HepG2 (cell line): ENCODE data around the gene CD2AP. TPM values are rescaled to one million over a fixed set of nuclear protein-coding genes. Genes with fewer than 3 reads are reported as not detected.

Source experiments
- ATAC-seq: fragments of 200-7000 bp; cut with Tn5 transposase; 3 replicates; pipeline ENCODE4 v1.9.1; 2020; ENCODE audit warnings: mild to moderate bottlenecking, moderate library complexity
- BruUV-seq: library from RNA; stranded (reverse); fragments of 400-500 nt; replicated peaks from 2 replicates; lab custom pipeline; 2021; lab: Mats Ljungman, UMichigan
- CTCF ChIA-PET: fragments of 300-600 bp; formaldehyde crosslinking; extraction: SDS; loops from one replicate; lab custom pipeline; 2021; ENCODE audit warnings: low total read pairs, inconsistent platforms, low intra/inter-chr PET ratio; lab: Yijun Ruan, JAX
- POLR2A ChIA-PET: fragments of 350-600 bp; sonication (Branson Sonifier 250); formaldehyde crosslinking; loops from one replicate; lab custom pipeline; 2020; ENCODE audit warnings: antibody characterized with exemption, inconsistent platforms; lab: Yijun Ruan, JAX
- DNase-seq: peaks from one replicate; pipeline ENCODE4 v3.0.0-alpha.2; 2015; ENCODE audit warnings: low spot score
- FAIRE-seq: peaks from 3 replicates; lab custom pipeline; 2011; peaks lifted over from hg19 to GRCh38; lab: Jason Lieb, UNC
- H2AFZ ChIP-seq: one replicate; pipeline ENCODE4 v1.6.1; 2011; ENCODE audit warnings: low read length, inconsistent platforms
- H3K27ac ChIP-seq: fragments of 300-600 bp; 3 replicates; pipeline ENCODE4 v1.8.0; 2011; ENCODE audit warnings: mixed run types, mild to moderate bottlenecking, mixed read lengths, low read length, inconsistent platforms; ENCODE audit not compliant: insufficient read depth; ENCODE audit errors: extremely low read length
- H3K27me3 ChIP-seq, 2 experiments: fragments of 200-600 bp in 1 of 2; 2 replicates in 1 of 2; 3 replicates in 1 of 2; pipeline versions ENCODE4 v1.6.0 to v1.8.0; 2011; ENCODE audit warnings: low read length in 2 of 2, mild to moderate bottlenecking in 2 of 2, moderate library complexity in 2 of 2, inconsistent platforms in 1 of 2; ENCODE audit not compliant: insufficient read depth in 2 of 2, control insufficient read depth in 1 of 2
- H3K36me3 ChIP-seq, 2 experiments: fragments of 200-600 bp in 1 of 2; replicated peaks in 1 of 2; 2 replicates in 1 of 2; 3 replicates in 1 of 2; pipeline versions ENCODE4 v1.5.1 to v1.8.0; 2011; ENCODE audit warnings: low read length in 2 of 2, inconsistent platforms in 1 of 2; ENCODE audit not compliant: insufficient read depth in 2 of 2, control insufficient read depth in 1 of 2
- H3K4me1 ChIP-seq: 2 replicates; pipeline ENCODE4 v1.5.1; 2012; ENCODE audit warnings: low read length, inconsistent platforms; ENCODE audit not compliant: insufficient read depth
- H3K4me2 ChIP-seq: 2 replicates; pipeline ENCODE4 v1.6.0; 2011; ENCODE audit warnings: low read depth, low read length, inconsistent platforms
- H3K4me3 ChIP-seq, 3 experiments: fragments of 200-600 bp in 1 of 3; sonication (generic), shearing (Covaris generic) in 1 of 3; replicated peaks in 1 of 3; 2 replicates each; pipeline ENCODE4 v1.5.1; 2011 to 2016; ENCODE audit warnings: low read length in 3 of 3, inconsistent platforms in 2 of 3, low read depth in 2 of 3, mild to moderate bottlenecking in 2 of 3, control low read depth in 1 of 3, mixed read lengths in 1 of 3; ENCODE audit not compliant: insufficient read depth in 1 of 3
- H3K79me2 ChIP-seq: one replicate; pipeline ENCODE4 v1.6.1; 2011; ENCODE audit warnings: low read length, inconsistent platforms; ENCODE audit not compliant: insufficient read depth
- H3K9ac ChIP-seq: 2 replicates; pipeline ENCODE4 v1.6.0; 2011; ENCODE audit warnings: mild to moderate bottlenecking, low read depth, low read length, inconsistent platforms; ENCODE audit not compliant: insufficient read depth
- H3K9me3 ChIP-seq: 2 replicates; pipeline ENCODE4 v1.5.1; 2012; ENCODE audit warnings: mild to moderate bottlenecking, low read length
- H4K20me1 ChIP-seq: 2 replicates; pipeline ENCODE4 v1.6.0; 2011; ENCODE audit warnings: inconsistent platforms, mild to moderate bottlenecking, low read length, moderate library complexity; ENCODE audit not compliant: insufficient read depth
- ADNP ChIP-seq: sonication (generic); formaldehyde crosslinking; IDR thresholded peaks from 2 replicates; pipeline ENCODE4 v1.4.0; 2020; ENCODE audit warnings: missing genetic modification reagents
- ATF7-NPFF ChIP-seq: sonication (generic); formaldehyde crosslinking; IDR thresholded peaks from 2 replicates; pipeline ENCODE4 v1.8.1; 2023; ENCODE audit warnings: mild to moderate bottlenecking, low read depth, missing genetic modification reagents, moderate library complexity
- BCL6 ChIP-seq: IDR thresholded peaks from 2 replicates; pipeline ENCODE4 v1.6.1; 2016; ENCODE audit warnings: missing genetic modification reagents, missing compliant biosample characterization
- CREM ChIP-seq, 2 experiments: sonication (generic) in 1 of 2; formaldehyde crosslinking in 1 of 2; IDR thresholded peaks; 2 replicates each; pipeline versions ENCODE4 v1.4.0 to v1.6.1; 2016 to 2020; ENCODE audit warnings: antibody characterized with exemption in 1 of 2, mild to moderate bottlenecking in 1 of 2, missing genetic modification reagents in 1 of 2
- ELF1 ChIP-seq: sonication (generic); formaldehyde crosslinking; IDR thresholded peaks from 2 replicates; pipeline ENCODE4 v1.4.0; 2020; ENCODE audit warnings: missing genetic modification reagents
- HNRNPL ChIP-seq: fragments of 200-400 bp; formaldehyde crosslinking; IDR thresholded peaks from 2 replicates; pipeline ENCODE4 v1.6.1; 2017; ENCODE audit warnings: mild to moderate bottlenecking, low read depth, low read length
- NR2F1 ChIP-seq, 2 experiments: fragments of 450-650 bp in 1 of 2; formaldehyde crosslinking in 1 of 2; IDR thresholded peaks; 2 replicates each; pipeline versions ENCODE4 v1.5.0 to v1.6.1; 2016 to 2020; ENCODE audit warnings: mild to moderate bottlenecking in 1 of 2, missing compliant biosample characterization in 1 of 2, missing genetic modification reagents in 1 of 2, moderate library complexity in 1 of 2
- NR2F6 ChIP-seq, 2 experiments: IDR thresholded peaks; 2 replicates each; pipeline ENCODE4 v1.6.1; 2016; ENCODE audit warnings: antibody characterized with exemption in 1 of 2, mild to moderate bottlenecking in 1 of 2
- ZMYM4 ChIP-seq: sonication (generic); formaldehyde crosslinking; IDR thresholded peaks from 2 replicates; pipeline ENCODE4 v1.8.1; 2023; ENCODE audit warnings: mild to moderate bottlenecking, missing genetic modification reagents
- ZNF3 ChIP-seq: IDR thresholded peaks from 2 replicates; pipeline ENCODE4 v1.7.0; 2017; ENCODE audit warnings: inconsistent platforms
- ZSCAN25 ChIP-seq: sonication (generic); formaldehyde crosslinking; IDR thresholded peaks from 2 replicates; pipeline ENCODE4 v1.8.0; 2022; ENCODE audit warnings: mild to moderate bottlenecking, missing genetic modification reagents
- WGBS: methylation state at CpG from one replicate; pipeline ENCODE4 v1.1.6; 2017; ENCODE audit warnings: low lambda C conversion rate; 5-methylcytosine and 5-hydroxymethylcytosine counted together
- in situ Hi-C: cut with HindIII; loops from 2 replicates; pipeline ENCODE4 v1.10.0; 2017; ENCODE audit warnings: low pct_unique_long_range_greater_than_20kb; ENCODE audit not compliant: extremely low pct_ligation_motif_present
- intact Hi-C: fragments of 100-400 bp; cut with micrococcal nuclease; formaldehyde crosslinking; loops from one replicate; pipeline ENCODE4 v1.10.0; 2022; ENCODE audit not compliant: unreplicated experiment
- polyA plus RNA-seq, 8 experiments: library from polyadenylated mRNA; depleted of rRNA in 3 of 8; stranded (reverse) in 7 of 8; unstranded in 1 of 8; fragments of >200 nt; fragmentation: Illumina TruSeq in 4 of 8; extraction: Trizol in 4 of 8; gene quantifications; 2 replicates each; pipeline versions ENCODE4 v1.2.1 to v1.2.3, GENCODE V29; 2011 to 2016; ENCODE audit warnings: low read depth in 4 of 8, missing spikeins in 1 of 8, mixed read lengths in 1 of 8; ENCODE audit not compliant: insufficient read depth in 1 of 8
- total RNA-seq, 5 experiments: library from RNA; depleted of rRNA; stranded (reverse); fragments of >200 nt; fragmentation: Illumina TruSeq; extraction: Trizol; gene quantifications; 2 replicates each; pipeline ENCODE4 v1.2.3, GENCODE V29; 2016; ENCODE audit warnings: low read depth in 1 of 5
- TF ChIP-seq, protein P1 (sequence below), 2 experiments: sonication (generic) in 1 of 2; formaldehyde crosslinking in 1 of 2; IDR thresholded peaks; 2 replicates each; pipeline versions ENCODE4 v1.5.1 to v1.6.1; 2011 to 2020; ENCODE audit warnings: borderline replicate concordance in 1 of 2, low read depth in 1 of 2, low read length in 1 of 2, mild to moderate bottlenecking in 1 of 2, missing genetic modification reagents in 1 of 2, moderate library complexity in 1 of 2
- TF ChIP-seq, protein P2 (sequence below): sonication (generic); formaldehyde crosslinking; IDR thresholded peaks from 2 replicates; pipeline ENCODE4 v1.9.0; 2021; ENCODE audit warnings: missing genetic modification reagents, borderline replicate concordance

The CD2AP gene
- total and polyA plus RNA-seq, 2 of the 13 experiments (the other 11 are each of a cell fraction or from before 2014, with no cell fraction given), result 8.6 to 31.9 TPM

DNA sequence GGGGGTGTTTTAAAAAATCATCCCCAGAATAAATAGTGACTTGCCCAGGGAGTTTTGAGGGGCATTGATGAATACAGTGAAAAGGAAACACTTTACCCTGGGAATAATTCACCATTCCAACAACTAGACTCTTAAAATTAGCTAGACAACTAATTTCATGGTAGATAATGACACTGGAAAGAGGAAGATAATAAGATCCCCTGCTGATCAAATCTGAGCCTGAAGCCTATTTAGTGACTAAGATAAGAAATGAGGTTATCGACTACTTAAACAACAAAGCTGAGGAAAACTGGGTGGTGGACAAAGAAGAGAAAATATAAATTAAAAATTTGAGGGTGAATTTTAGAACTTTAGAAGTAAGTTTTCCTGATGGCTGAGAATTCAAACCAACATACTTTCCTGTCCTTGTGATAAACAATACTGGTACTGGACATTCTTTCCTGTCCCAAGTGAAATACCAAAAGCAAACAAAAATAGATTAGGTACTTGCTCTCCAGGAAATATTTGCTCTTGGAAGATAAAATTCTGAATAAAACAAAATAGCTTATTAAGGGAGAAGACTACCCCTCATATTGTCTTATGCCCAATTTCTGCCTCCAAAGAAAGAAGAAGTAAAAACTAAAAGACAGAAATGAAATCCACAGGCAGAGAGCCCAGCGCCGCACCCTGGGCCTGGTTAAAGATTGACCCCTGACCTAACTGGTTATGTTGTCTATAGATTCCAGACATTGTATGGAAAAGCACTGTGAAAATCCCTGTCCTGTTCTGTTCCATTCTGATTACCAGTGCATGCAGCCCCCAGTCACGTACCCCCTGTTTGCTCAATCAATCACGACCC lies 156.8 kb downstream of the CD2AP start:
- H3K4me1 ChIP-seq, result peaks cover 31% of the 10 kb centered on the region
- no peaks in the 10 kb centered on the region for H3K9me3 ChIP-seq
- intact Hi-C loops (loop anchor here (10.0 kb wide), 1 partner anchor 1780 kb away; no protein-coding TSS in a partner anchor), in situ Hi-C loops (loop anchor here (5.0 kb wide), 1 partner anchor 148 kb away; the partner anchor contains the start of gene OPN5)
- no peak overlapping the region for H2AFZ ChIP-seq
- H3K4me3 ChIP-seq, result no peak overlapping the region
- H3K4me2 ChIP-seq, result 0 out of 2 replicates have a peak overlapping the region, but pooled peaks have one; percentile 14
- no peak for FAIRE-seq
- H3K79me2 ChIP-seq, result no peaks in the 10 kb centered on the region
- no peak overlapping the region for H3K9ac ChIP-seq
- no TSS peak for BruUV-seq
- no peak for DNase-seq
- peak; percentile 9; the same call in 1 of the 3 replicates for ATAC-seq
- 0 out of 5 replicates have a peak, but pooled peaks cover 0 to 4% of the 10 kb centered on the region in 2 experiments for H3K27me3 ChIP-seq
- ChIA-PET POLR2A (no interaction called here), CTCF (no interaction called here)
- no peaks in the 10 kb centered on the region for H3K36me3 ChIP-seq
- no peaks in the 10 kb centered on the region for H4K20me1 ChIP-seq
- TF ChIP-seq ADNP (CRISPR knock-in tag) (no peak), ELF1 (CRISPR knock-in tag) (no peak), ZNF3 (no peak), BCL6 (CRISPR knock-in tag) (peak; percentile 65), NR2F6 (IDR thresholded peaks at IDR 0.05) (peak; percentile 65; the same call in 1 of the 2 replicates), NR2F6 (CRISPR knock-in tag; IDR thresholded peaks at IDR 0.05) (no peak), ATF7-NPFF (CRISPR knock-in tag) (no peak), ZMYM4 (CRISPR knock-in tag) (no peak), HNRNPL (no peak), NR2F1 (CRISPR knock-in tag; IDR thresholded peaks at IDR 0.05) (peak in 1 of 2 experiments; percentile 60; a peak in 2 of 4 replicates), ZSCAN25 (CRISPR knock-in tag) (no peak), CREM (IDR thresholded peaks at IDR 0.05) (no peak), CREM (CRISPR knock-in tag; IDR thresholded peaks at IDR 0.05) (no peak)
- TF ChIP-seq, protein P1, sequence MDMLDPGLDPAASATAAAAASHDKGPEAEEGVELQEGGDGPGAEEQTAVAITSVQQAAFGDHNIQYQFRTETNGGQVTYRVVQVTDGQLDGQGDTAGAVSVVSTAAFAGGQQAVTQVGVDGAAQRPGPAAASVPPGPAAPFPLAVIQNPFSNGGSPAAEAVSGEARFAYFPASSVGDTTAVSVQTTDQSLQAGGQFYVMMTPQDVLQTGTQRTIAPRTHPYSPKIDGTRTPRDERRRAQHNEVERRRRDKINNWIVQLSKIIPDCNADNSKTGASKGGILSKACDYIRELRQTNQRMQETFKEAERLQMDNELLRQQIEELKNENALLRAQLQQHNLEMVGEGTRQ (IDR thresholded peaks at IDR 0.05; ENCODE audit: low read depth, low read length), result no peak
- TF ChIP-seq, protein P1 (CRISPR knock-in tag; IDR thresholded peaks at IDR 0.05; ENCODE audit: borderline replicate concordance), result no peak
- TF ChIP-seq, protein P2, sequence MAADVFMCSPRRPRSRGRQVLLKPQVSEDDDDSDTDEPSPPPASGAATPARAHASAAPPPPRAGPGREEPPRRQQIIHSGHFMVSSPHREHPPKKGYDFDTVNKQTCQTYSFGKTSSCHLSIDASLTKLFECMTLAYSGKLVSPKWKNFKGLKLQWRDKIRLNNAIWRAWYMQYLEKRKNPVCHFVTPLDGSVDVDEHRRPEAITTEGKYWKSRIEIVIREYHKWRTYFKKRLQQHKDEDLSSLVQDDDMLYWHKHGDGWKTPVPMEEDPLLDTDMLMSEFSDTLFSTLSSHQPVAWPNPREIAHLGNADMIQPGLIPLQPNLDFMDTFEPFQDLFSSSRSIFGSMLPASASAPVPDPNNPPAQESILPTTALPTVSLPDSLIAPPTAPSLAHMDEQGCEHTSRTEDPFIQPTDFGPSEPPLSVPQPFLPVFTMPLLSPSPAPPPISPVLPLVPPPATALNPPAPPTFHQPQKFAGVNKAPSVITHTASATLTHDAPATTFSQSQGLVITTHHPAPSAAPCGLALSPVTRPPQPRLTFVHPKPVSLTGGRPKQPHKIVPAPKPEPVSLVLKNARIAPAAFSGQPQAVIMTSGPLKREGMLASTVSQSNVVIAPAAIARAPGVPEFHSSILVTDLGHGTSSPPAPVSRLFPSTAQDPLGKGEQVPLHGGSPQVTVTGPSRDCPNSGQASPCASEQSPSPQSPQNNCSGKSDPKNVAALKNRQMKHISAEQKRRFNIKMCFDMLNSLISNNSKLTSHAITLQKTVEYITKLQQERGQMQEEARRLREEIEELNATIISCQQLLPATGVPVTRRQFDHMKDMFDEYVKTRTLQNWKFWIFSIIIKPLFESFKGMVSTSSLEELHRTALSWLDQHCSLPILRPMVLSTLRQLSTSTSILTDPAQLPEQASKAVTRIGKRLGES (CRISPR knock-in tag), result no peak
- WGBS, result 17% methylated on average over 5 of the region's 5 CpGs
- H3K27ac ChIP-seq, result no peak overlapping the region
